Motor neuron (in vitro differentiated cells): ENCODE data around the gene AGAP1. TPM values are rescaled to one million over a fixed set of nuclear protein-coding genes. Genes with fewer than 3 reads are reported as not detected.

Experiments used
- ATAC-seq, 8 experiments: fragments of 200-7000 bp; cut with Tn5 transposase; replicated peaks in 6 of 8; 2 replicates each; pipeline ENCODE4 v1.8.0; 2021; ENCODE audit warnings: mild to moderate bottlenecking in 8 of 8, moderate library complexity in 8 of 8
- H3K27ac ChIP-seq, 2 donors: fragments of 250-450 bp; sonication (Bioruptor Pico); 2 replicates each; pipeline ENCODE4 v1.9.0; 2021; ENCODE audit warnings: antibody characterized with exemption in 2 of 2, mild to moderate bottlenecking in 2 of 2, moderate library complexity in 1 of 2
- H3K4me1 ChIP-seq, 2 donors: fragments of 250-450 bp; sonication (Bioruptor Pico); replicated peaks in 1 of 2; 2 replicates each; pipeline ENCODE4 v1.6.1; 2021; ENCODE audit warnings: antibody characterized with exemption in 2 of 2, mild to moderate bottlenecking in 2 of 2, moderate library complexity in 1 of 2
- H3K4me3 ChIP-seq, 5 donors: fragments of 250-450 bp; sonication (Bioruptor Pico); 2 replicates each; pipeline ENCODE4 v1.9.0; 2021; ENCODE audit warnings: antibody characterized with exemption in 5 of 5, mild to moderate bottlenecking in 5 of 5, moderate library complexity in 4 of 5
- WGBS, 10 experiments: fragments of 450-650 bp; shearing (Covaris generic); methylation state at CpG; one replicate each; pipeline ENCODE4 v1.0.0; 2022; 5-methylcytosine and 5-hydroxymethylcytosine counted together
- in situ Hi-C, 9 experiments: fragments of 400-800 bp; cut with MboI; loops; one replicate each; pipeline ENCODE4 v1.15.0; 2021; ENCODE audit warnings: low sequenced_read_pairs in 9 of 9, low pct_unique_long_range_greater_than_20kb in 2 of 9; ENCODE audit not compliant: unreplicated experiment in 9 of 9
- total RNA-seq, 8 experiments: library from RNA; unstranded; fragments of 300-600 nt; gene quantifications; 2 replicates each; pipeline versions ENCODE4 v1.2.3 to v1.2.4, GENCODE V29; 2022

Gene AGAP1
- total RNA-seq, 8 experiments from 2014 or later: 5.9 to 51.1 (median 34.3) TPM

DNA sequence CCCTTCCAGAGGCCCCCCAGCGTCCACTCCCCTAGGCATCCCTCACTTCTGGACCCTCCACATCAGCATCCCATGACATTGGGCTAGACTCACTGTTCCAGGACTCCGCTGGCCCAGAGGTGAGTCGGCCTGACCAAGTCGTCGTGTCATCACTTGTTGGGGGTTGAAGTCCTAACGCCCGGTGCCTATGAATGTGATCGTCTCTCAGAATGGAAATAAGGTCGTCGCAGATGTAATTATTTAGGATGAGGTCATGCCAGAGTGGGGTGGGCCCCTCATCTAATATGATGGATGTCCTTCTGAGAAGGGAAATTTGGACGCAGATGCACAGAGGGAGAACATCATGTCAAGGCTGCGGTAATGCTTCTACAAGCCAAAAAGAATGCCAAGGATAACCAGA lies 142.7 kb downstream of the AGAP1 start:
- ATAC-seq: peak in 5 of 8 experiments; percentile 64 to 73 (median 68)
- Histone ChIP-seq H3K27ac (no peak overlapping the region), H3K4me1 (peaks cover 50 to 56% of the 10 kb centered on the region in 2 donors), H3K4me3 (no peak overlapping the region)
- 70 to 93% (median 82%) methylated on average over 2 to 10 of the region's 12 CpGs; no CpG with 5 or more reads in 5 of the 10 experiments for whole genome bisulfite sequencing, 10 experiments
- in situ Hi-C loops: no loop called here

DNA sequence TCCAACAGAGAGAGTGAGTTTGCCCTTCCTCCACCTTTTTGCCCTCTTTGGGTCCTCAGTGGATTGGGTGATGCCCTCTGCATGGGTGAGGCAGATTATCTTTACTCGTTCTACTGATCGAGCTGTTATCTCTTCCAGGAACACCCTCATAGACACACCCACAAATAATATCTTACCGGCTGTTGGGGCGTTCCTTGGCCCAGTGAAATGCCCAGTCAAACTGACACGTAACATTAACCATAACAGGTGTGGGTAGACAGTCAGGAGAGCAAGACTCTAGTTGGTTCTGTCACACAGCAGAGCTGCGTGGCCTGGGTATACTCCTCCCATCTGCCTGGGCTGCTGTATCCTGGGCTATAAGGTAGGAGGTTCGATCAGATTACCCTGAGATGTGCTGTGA lies 144.1 kb downstream of the AGAP1 start:
- WGBS, 10 experiments: 60 to 100% (median 92%) methylated on average over 1 to 4 of the region's 7 CpGs; no CpG with 5 or more reads in 1 of the 10 experiments
- H3K27ac ChIP-seq: no peak overlapping the region
- in situ Hi-C loops: no loop called here
- no peak overlapping the region for H3K4me3 ChIP-seq
- H3K4me1 ChIP-seq: peaks cover 50 to 51% of the 10 kb centered on the region in 2 donors
- ATAC-seq: no peak

DNA sequence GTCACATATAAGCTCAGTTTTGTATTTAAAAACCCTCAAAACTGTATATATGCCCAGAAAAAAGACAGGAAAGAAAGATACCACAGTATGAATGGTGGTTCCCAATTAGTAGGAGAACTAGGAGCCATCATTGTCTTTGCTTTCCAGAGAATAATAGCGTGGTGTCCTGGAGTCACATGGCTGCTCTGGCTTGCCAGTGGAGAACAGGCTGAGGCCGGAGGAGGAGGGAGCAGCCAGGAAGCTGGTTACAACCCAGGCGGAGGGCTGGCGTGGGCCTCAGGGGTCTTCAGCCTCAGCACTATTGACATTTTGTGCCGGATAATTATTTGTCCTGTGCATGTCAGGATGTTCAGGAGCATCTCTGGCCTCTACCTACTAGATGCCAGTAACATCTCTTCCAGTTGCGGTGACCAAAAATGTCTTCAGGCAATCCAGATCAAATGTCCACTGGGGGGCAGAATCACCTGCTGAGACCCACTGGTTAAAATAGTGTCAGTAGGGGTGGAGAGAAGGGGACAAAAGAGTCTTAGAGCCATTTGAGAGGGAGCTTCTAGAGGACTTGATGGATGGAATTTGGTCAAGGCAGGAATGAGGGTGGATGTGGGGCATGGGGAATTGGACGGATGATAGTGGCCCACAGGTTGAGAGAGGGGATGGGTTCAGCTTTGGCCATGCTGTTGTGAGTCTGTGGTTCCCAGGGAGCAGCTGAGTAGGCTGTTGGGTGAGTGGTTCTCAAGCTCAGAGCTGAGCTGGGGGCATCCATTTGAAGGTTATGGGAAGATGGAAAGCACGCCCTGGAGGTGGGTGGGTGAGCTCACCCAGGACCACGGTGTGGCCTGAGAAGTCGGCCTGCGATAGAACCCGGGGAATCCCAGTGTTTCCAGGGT lies 144.9 kb downstream of the AGAP1 start:
- H3K4me1 ChIP-seq: peaks cover 50 to 51% of the 10 kb centered on the region in 2 donors

DNA sequence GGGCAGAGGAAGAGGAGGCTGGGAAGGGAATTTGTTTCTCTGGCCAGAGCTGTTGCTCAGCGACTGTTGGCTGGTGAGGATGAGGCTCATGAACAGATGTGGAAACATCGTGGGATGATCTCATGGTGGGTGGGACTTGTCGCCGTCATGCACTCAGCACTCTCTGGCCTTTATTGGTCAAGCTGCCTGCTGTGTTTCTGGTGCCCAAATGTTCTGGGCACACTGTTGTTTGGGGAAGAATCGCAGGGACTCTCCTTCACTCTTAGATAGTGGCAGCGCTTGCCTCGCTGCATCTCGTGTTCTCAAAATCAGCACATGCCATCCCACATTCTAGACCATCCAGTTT lies 145.6 kb downstream of the AGAP1 start:
- no peak overlapping the region for H3K4me3 ChIP-seq

More for the DNA sequence above, 144.9 kb downstream of the AGAP1 start:
- peak in 2 of 8 experiments; percentile 49 to 56 for ATAC-seq
- no peak overlapping the region for H3K4me3 ChIP-seq
- in situ Hi-C loops: no loop called here
- WGBS, 10 experiments: 13 to 100% (median 86%) methylated on average over 1 to 10 of the region's 12 CpGs
- H3K27ac ChIP-seq: peak overlapping the region in 1 of 2 donors; percentile 55

GRCh38 chr2:235639885-235640284 lies 146.0 kb downstream of the AGAP1 start:
- no peak for ATAC-seq
- WGBS, 10 experiments: 80 to 100% (median 93%) methylated on average over 1 to 2 of the region's 2 CpGs; no CpG with 5 or more reads in 1 of the 10 experiments
- no peak overlapping the region for H3K4me3 ChIP-seq

More for the DNA sequence above, 145.6 kb downstream of the AGAP1 start:
- in situ Hi-C loops: no loop called here
- 0 to 88% (median 57%) methylated on average over 1 to 5 of the region's 8 CpGs; no CpG with 5 or more reads in 3 of the 10 experiments for WGBS, 10 experiments
- peak; percentile 81 to 92 (median 88) for ATAC-seq
- H3K27ac ChIP-seq: peak overlapping the region in 1 of 2 donors; percentile 55
- H3K4me1 ChIP-seq: peaks cover 45 to 48% of the 10 kb centered on the region in 2 donors

DNA sequence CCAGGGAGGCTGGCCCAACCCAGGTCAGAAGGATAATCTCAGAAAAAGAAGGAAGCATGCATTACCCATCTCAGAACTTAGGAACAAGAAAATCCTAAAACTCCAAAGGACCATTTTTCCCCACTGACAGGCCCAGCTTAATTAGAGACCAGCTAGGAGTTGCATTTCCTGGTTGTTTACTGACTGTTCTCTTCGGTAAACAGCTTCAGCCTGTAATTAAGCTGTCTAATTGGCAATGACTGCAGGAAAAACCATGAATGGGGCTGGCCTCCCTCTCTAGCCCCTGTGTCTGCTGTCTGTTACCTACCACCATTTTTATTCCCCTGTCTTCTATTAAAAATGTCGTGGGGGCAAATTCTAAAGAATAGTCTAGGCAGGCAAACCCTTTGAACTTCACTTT lies 146.5 kb downstream of the AGAP1 start:
- Histone ChIP-seq H3K4me1 (peaks cover 45 to 47% of the 10 kb centered on the region in 2 donors), H3K4me3 (no peak overlapping the region), H3K27ac (no peak overlapping the region)
- 17 to 77% (median 42%) methylated on average over 1 to 2 of the region's 2 CpGs; no CpG with 5 or more reads in 3 of the 10 experiments for WGBS, 10 experiments
- no peak for ATAC-seq
- in situ Hi-C loops: no loop called here

More at GRCh38 chr2:235639885-235640284, 146.0 kb downstream of the AGAP1 start:
- H3K27ac ChIP-seq: no peak overlapping the region
- H3K4me1 ChIP-seq: peaks cover 45 to 47% of the 10 kb centered on the region in 2 donors
- in situ Hi-C loops: no loop called here

DNA sequence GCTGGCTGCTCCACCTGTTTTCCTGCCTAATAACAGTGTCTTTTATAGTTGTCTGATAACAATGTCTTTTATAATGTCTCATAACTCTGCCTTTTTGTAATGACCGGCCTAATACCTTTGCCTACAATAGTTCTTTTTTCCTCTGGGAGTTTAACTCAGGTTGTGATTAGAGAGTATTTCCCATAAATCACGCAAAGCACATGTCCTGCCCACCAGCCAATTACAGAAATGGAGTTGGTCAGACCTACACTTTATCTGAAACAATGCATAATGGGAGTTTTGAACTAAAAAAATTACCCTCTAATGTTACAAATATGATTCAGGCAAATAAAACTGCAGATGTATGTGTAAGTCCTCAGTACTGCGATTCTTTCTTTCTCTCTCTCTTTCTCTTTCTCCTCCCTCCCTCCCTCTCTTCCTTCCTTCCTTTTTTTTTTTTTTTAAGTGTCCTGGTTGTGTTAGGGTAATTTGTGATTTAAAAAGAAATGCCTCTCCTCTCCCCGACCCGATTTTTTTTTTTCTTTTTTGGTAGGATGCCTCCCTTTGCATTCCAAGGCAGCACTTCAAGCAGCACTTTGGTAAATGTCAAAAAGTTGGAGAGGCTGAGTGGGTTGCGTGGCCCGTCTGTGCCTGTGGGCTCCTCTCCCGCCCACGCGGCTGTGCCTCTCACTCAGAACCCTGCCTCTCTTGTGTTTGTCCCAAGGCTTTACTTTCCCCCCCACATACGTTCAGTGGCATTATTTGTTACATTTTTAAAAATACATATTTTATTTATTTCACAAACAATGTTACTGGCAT lies 147.3 kb downstream of the AGAP1 start:
- ATAC-seq: no peak
- 20 to 61% (median 42%) methylated on average over 4 to 11 of the region's 11 CpGs for WGBS, 10 experiments
- H3K4me3 ChIP-seq: no peak overlapping the region
- in situ Hi-C loops: no loop called here
- peaks cover 45 to 47% of the 10 kb centered on the region in 2 donors for H3K4me1 ChIP-seq
- H3K27ac ChIP-seq: no peak overlapping the region

GRCh38 chr2:235641956-235642355 lies 148.1 kb downstream of the AGAP1 start:
- in situ Hi-C loops: no loop called here
- Histone ChIP-seq H3K27ac (no peak overlapping the region), H3K4me1 (peaks cover 37 to 41% of the 10 kb centered on the region in 2 donors), H3K4me3 (no peak overlapping the region)
- WGBS, 10 experiments: 57 to 100% (median 81%) methylated on average over 1 to 6 of the region's 8 CpGs
- no peak for ATAC-seq

DNA sequence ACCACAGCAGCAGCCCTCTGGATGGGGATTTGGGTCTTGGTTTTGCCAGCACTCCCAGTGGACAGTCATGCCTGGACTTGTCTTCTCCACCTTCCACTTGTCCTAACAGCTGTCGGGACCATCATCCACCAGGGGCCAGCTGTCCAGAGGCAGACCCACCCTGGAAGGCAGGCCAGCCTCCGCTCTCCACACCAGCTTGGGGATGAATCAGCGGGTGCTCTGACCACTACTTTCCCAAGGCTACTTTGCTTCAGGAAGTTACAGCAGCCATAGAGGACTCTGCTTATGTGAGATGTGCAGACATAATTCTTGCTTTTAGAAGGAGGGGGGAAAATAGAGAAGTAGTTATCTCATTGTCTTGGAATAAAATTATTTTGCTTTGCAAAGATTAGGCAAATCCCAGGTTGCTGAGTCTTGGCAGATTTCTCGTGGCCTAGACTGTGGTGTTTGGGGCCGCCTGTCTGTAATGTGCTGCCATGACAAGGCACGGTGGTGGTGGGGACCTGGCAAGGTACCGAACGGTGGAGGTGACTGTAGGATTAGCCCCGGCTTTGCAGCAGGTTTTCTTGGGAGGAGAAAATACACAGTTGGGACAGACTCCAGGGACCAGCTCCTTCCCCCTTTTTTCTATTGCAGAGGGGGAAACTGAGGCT lies 148.7 kb downstream of the AGAP1 start:
- 93 to 100% (median 100%) methylated on average over 1 to 3 of the region's 9 CpGs; no CpG with 5 or more reads in 3 of the 10 experiments for WGBS, 10 experiments
- ATAC-seq: peak in 2 of 8 experiments; percentile 45 to 77
- peaks cover 36 to 38% of the 10 kb centered on the region in 2 donors for H3K4me1 ChIP-seq
- in situ Hi-C loops: no loop called here
- H3K4me3 ChIP-seq: no peak overlapping the region
- H3K27ac ChIP-seq: no peak overlapping the region

GRCh38 chr2:235643680-235644511 lies 150.1 kb downstream of the AGAP1 start:
- no peak for ATAC-seq
- Histone ChIP-seq H3K4me3 (no peak overlapping the region), H3K4me1 (peaks cover 27 to 33% of the 10 kb centered on the region in 2 donors), H3K27ac (no peak overlapping the region)
- 28 to 100% (median 84%) methylated on average over 1 to 10 of the region's 16 CpGs; no CpG with 5 or more reads in 1 of the 10 experiments for WGBS, 10 experiments
- in situ Hi-C loops: no loop called here

GRCh38 chr2:235647264-235647663 lies 153.4 kb downstream of the AGAP1 start:
- 73 to 100% (median 95%) methylated on average over 2 to 6 of the region's 6 CpGs for WGBS, 10 experiments
- Histone ChIP-seq H3K4me3 (no peak overlapping the region), H3K27ac (no peak overlapping the region), H3K4me1 (peaks cover 12 to 15% of the 10 kb centered on the region in 2 donors)
- ATAC-seq: no peak
- in situ Hi-C loops: no loop called here

DNA sequence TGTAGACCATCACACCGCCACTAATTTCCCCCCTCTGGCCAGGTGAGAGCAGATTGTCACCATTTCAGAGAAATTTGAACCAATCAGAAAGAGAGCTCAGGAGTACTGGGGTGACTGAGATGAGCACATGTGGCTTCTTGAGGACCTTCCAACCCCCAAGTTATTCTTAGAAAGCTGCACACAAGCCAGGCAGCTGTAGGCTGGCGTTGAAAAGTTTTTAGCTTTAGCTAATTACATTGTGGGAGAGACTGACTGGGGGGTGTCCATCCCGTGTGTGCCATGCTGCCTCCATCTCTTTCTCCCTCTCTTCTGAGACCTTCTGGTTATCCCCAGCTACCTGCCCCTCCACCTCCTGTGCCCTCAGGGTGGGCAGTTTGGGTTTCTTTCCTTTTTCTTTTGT lies 154.0 kb downstream of the AGAP1 start:
- Histone ChIP-seq H3K4me3 (no peak overlapping the region), H3K4me1 (peaks cover 9 to 12% of the 10 kb centered on the region in 2 donors), H3K27ac (no peak overlapping the region)
- no peak for ATAC-seq
- 50 to 60% (median 55%) methylated on average over 1 to 2 of the region's 3 CpGs; no CpG with 5 or more reads in 6 of the 10 experiments for WGBS, 10 experiments
- in situ Hi-C loops: no loop called here
